Thyroid gland (tissue), 4 donors: ENCODE data around the gene ADAMTS12. TPM values are rescaled to one million over a fixed set of nuclear protein-coding genes. Genes with fewer than 3 reads are reported as not detected.

Experiments
- DNase-seq, 2 donors: peaks; one replicate each; pipeline ENCODE4 v3.0.0-alpha.2; 2019
- H3K27ac ChIP-seq, 3 donors: fragments of 200-600 bp; sonication (generic); 1 replicate in 2 of 3; 2 replicates in 1 of 3; pipeline ENCODE4 v1.5.1; 2016 to 2019; ENCODE audit warnings: mild to moderate bottlenecking in 1 of 3, moderate library complexity in 1 of 3
- H3K27me3 ChIP-seq: fragments of 200-600 bp; sonication (generic); one replicate; pipeline ENCODE4 v1.5.1; 2019
- H3K36me3 ChIP-seq, 2 donors: fragments of 200-600 bp; sonication (generic); one replicate each; pipeline ENCODE4 v1.5.1; 2016 to 2019
- H3K4me1 ChIP-seq, 2 donors: fragments of 200-600 bp; sonication (generic); one replicate each; pipeline ENCODE4 v1.5.1; 2017 to 2019
- H3K4me3 ChIP-seq, 3 donors: fragments of 200-600 bp; sonication (generic); replicated peaks in 1 of 3; 1 replicate in 2 of 3; 2 replicates in 1 of 3; pipeline ENCODE4 v1.5.1; 2016; ENCODE audit warnings: mild to moderate bottlenecking in 1 of 3
- H3K9me3 ChIP-seq: fragments of 200-600 bp; sonication (generic); one replicate; pipeline ENCODE4 v1.5.1; 2017
- POLR2A ChIP-seq, 2 donors: fragments of 450-650 bp; IDR thresholded peaks; one replicate each; pipeline ENCODE4 v1.6.1; 2017; ENCODE audit warnings: antibody characterized with exemption in 2 of 2, mild to moderate bottlenecking in 2 of 2, moderate library complexity in 1 of 2
- WGBS, 2 donors: methylation state at CpG; one replicate each; pipeline ENCODE4 v1.1.5; 2017; 5-methylcytosine and 5-hydroxymethylcytosine counted together
- intact Hi-C: fragments of 100-400 bp; cut with DNase I; formaldehyde crosslinking; loops from one replicate; pipeline ENCODE4 v1.15.1; 2023
- total RNA-seq, 4 donors: library from RNA; depleted of rRNA; stranded (reverse); fragments of >200 nt; gene quantifications; one replicate each; pipeline ENCODE4 v1.2.3, GENCODE V29; 2016
- TF ChIP-seq, protein P1 (sequence below), 6 experiments: fragments of 200-600 bp in 3 of 6; fragments of 450-650 bp in 3 of 6; sonication (generic) in 3 of 6; IDR thresholded peaks; one replicate each; pipeline ENCODE4 v1.5.1; 2016 to 2019; ENCODE audit warnings: antibody characterized with exemption in 6 of 6, mild to moderate bottlenecking in 2 of 6, inconsistent platforms in 1 of 6, moderate library complexity in 1 of 6

ADAMTS12 gene
- total RNA-seq, 4 donors from 2014 or later = 1.3 to 5.8 (median 2.3) TPM

DNA sequence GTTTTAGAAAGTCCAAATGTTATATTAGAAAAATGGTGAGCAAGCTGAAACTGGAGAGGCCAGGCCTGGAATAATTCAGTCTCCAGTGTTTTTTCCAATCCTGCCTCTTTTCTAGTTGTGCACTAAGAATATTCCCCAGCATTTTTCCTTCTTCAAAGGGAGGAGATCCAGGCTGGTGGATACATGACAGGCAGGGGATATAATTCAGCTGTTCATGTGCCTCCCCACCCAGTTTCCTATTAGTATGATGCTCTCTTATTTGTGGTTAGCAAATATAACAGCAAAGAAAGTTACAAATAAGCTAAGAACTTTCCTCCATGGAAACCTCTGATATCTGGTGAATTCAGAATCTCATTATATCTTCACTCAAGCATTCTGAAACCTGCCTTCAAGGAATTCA, 234.6 kb downstream of the ADAMTS12 start:
- no peak for DNase-seq
- Histone ChIP-seq H3K4me1 (no peaks in the 10 kb centered on the region), H3K36me3 (no peaks in the 10 kb centered on the region), H3K4me3 (no peak overlapping the region), H3K27ac (no peak overlapping the region), H3K27me3 (no peaks in the 10 kb centered on the region), H3K9me3 (no peaks in the 10 kb centered on the region)
- TF ChIP-seq, protein P1, sequence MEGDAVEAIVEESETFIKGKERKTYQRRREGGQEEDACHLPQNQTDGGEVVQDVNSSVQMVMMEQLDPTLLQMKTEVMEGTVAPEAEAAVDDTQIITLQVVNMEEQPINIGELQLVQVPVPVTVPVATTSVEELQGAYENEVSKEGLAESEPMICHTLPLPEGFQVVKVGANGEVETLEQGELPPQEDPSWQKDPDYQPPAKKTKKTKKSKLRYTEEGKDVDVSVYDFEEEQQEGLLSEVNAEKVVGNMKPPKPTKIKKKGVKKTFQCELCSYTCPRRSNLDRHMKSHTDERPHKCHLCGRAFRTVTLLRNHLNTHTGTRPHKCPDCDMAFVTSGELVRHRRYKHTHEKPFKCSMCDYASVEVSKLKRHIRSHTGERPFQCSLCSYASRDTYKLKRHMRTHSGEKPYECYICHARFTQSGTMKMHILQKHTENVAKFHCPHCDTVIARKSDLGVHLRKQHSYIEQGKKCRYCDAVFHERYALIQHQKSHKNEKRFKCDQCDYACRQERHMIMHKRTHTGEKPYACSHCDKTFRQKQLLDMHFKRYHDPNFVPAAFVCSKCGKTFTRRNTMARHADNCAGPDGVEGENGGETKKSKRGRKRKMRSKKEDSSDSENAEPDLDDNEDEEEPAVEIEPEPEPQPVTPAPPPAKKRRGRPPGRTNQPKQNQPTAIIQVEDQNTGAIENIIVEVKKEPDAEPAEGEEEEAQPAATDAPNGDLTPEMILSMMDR (IDR thresholded peaks at IDR 0.05) = no peak
- no peak for TF ChIP-seq POLR2A (IDR thresholded peaks at IDR 0.05)
- intact Hi-C loops = no loop called here

DNA sequence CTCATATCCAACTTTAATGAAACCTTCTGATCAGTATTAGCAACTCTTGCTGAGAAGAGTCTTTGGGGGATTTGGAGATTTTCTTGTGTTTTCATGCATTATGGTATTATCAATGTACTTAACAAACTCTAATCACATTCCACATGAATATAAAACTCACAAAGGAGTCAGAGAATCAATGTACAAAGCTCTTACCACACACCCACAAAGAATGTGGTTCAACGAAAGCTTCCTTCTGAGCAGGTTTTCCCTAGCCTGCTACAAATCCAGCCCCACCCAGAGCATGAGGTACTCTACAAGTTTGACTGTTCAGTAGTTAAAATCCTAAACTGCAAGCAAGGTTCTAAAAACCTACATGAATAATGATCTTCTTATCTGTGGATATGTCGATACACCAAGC, 240.9 kb downstream of the ADAMTS12 start:
- TF ChIP-seq, protein P1 (IDR thresholded peaks at IDR 0.05) = no peak
- TF ChIP-seq POLR2A (IDR thresholded peaks at IDR 0.05) = no peak
- Histone ChIP-seq H3K36me3 (no peaks in the 10 kb centered on the region), H3K4me3 (no peak overlapping the region), H3K4me1 (no peaks in the 10 kb centered on the region), H3K27ac (no peak overlapping the region), H3K27me3 (no peaks in the 10 kb centered on the region), H3K9me3 (no peaks in the 10 kb centered on the region)
- intact Hi-C loops = no loop called here
- no peak for DNase-seq
- WGBS, 2 donors = 95 to 98% methylated on average over 2 of the region's 2 CpGs

DNA sequence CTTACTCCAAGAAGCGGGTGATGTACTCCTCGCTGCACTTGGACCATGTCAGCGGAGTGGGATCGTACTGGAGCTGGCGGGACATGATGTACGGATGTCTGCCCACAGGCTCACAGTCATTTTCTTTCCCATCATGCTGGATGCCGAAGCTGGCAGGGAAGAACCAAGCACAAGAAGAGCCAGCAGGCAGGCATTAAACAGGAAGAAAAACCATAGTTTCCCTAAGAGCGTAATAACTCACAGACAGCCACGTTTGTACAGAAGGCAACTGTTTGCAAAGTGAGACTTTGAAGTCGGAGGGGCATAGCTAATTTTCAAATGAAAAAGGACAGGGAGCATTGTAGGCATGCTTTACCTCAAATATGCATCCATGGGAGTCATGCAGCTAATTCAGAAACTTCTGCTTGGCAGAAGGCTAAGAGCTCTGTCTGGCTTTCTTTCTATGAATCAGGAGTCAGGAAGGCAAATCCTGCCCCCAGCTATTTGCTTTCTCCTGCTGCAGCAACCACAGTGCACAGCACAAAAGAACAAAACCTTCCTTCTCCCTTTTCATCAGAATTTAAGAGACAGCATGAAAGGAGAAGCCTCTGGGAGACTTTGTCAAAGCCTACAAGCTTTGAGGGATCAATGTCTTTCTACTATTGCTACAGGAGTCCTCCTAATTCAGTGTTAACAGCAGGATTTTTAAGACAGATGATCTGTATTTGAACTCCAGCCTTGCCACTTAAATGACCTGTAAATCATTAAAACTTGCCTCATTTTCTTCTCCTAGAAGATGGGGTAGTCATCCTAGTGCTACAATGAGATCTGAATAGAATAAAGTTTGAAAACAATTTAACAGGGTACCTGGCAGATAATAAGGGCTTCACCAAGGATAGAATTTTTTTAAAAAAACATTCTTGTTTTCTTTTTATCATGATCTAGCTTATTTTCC, 242.0 kb downstream of the ADAMTS12 start:
- H3K4me3 ChIP-seq = no peak overlapping the region
- H3K27me3 ChIP-seq = no peaks in the 10 kb centered on the region
- no peaks in the 10 kb centered on the region for H3K36me3 ChIP-seq
- no peak for TF ChIP-seq POLR2A (IDR thresholded peaks at IDR 0.05)
- TF ChIP-seq, protein P1 (IDR thresholded peaks at IDR 0.05) = no peak
- WGBS, 2 donors = 84 to 88% methylated on average over 10 of the region's 10 CpGs
- DNase-seq = no peak
- intact Hi-C loops = no loop called here
- no peaks in the 10 kb centered on the region for H3K9me3 ChIP-seq
- no peaks in the 10 kb centered on the region for H3K4me1 ChIP-seq
- no peak overlapping the region for H3K27ac ChIP-seq

DNA sequence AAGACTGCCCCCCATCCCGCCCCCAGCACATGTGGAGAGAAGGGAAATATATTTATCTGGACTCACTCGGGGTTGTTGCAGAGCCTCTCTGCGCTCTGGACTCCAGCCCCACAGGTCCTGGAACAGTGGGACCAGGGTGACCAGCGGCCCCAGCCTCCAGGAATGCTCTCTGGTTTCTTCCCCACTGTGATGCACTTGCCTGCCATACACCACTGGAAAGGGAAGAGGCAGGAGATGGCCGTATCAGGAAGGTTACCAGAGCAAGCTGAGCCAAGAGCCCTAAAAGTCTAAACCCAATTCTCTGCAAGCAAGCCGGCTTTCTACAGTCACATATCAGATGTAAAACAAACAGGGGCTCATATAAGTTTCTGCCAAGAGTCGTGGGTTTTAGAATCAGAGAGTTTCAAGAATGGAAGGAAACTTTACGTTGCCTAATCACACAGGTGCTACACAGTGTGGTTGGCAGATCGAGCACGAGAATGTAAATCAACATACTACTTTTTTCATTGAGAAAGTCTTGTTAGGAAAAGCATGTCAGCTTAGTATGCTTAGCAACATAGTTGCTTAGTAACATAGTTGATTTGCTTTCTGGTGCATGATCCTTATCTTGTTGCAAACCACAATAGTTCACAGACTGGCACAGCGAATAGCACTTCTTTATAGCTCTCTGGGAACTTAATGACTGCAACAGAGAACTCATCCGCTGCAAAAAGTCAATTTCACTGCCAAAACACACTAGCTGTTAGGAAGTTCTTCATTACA, 249.9 kb downstream of the ADAMTS12 start:
- intact Hi-C loops = no loop called here

More for the DNA sequence above, 249.9 kb downstream of the ADAMTS12 start:
- Histone ChIP-seq H3K4me1 (no peaks in the 10 kb centered on the region), H3K9me3 (no peaks in the 10 kb centered on the region), H3K36me3 (no peaks in the 10 kb centered on the region), H3K4me3 (no peak overlapping the region), H3K27me3 (no peaks in the 10 kb centered on the region), H3K27ac (no peak overlapping the region)
- 45 to 52% methylated on average over 12 of the region's 12 CpGs for WGBS, 2 donors
- TF ChIP-seq, protein P1 (IDR thresholded peaks at IDR 0.05) = no peak
- no peak for TF ChIP-seq POLR2A (IDR thresholded peaks at IDR 0.05)
- peak in 1 of 2 donors; percentile 1 for DNase-seq
